Uterus (tissue), 2 donors: Measurements from ENCODE around the gene PAX3.

Experiments used
- CTCF ChIP-seq, 4 experiments: fragments of 200-600 bp in 2 of 4; fragments of 450-650 bp in 2 of 4; sonication (generic) in 2 of 4; IDR thresholded peaks; one replicate each; pipeline ENCODE4 v1.5.1; 2016 to 2019; ENCODE audit warnings: antibody characterized with exemption in 4 of 4, mild to moderate bottlenecking in 2 of 4, moderate library complexity in 1 of 4
- POLR2A ChIP-seq, 2 donors: fragments of 450-650 bp; IDR thresholded peaks; one replicate each; pipeline ENCODE4 v1.6.1; 2016; ENCODE audit warnings: antibody characterized with exemption in 2 of 2, mild to moderate bottlenecking in 1 of 2, moderate library complexity in 1 of 2

- TF ChIP-seq CTCF (IDR thresholded peaks at IDR 0.05): no peak
- TF ChIP-seq POLR2A (IDR thresholded peaks at IDR 0.05): no peak
These were observed 5.3 kb upstream of the PAX3 start for GRCh38 chr2:222303828-222304736.
